Mucosa of rectum (tissue), 2 donors: ENCODE results near the gene EBLN1.
A peak's percentile ranks its signal among the peaks of the same experiment; 100 is the strongest.
"Not testable (repeated sequence)": the region's sequence is repeated elsewhere in the genome, so short reads cannot be mapped to it uniquely, and the experiment has no call there.

Experiments
- H3K27ac ChIP-seq, 2 donors: one replicate each; pipeline ENCODE4 v1.7.0; 2013; ENCODE audit warnings: inconsistent platforms in 2 of 2, low read depth in 2 of 2, low read length in 2 of 2
- H3K27me3 ChIP-seq, 2 donors: one replicate each; pipeline ENCODE4 v1.7.0; 2013; ENCODE audit warnings: low read length in 2 of 2; ENCODE audit not compliant: control insufficient read depth in 2 of 2, insufficient read depth in 2 of 2
- H3K36me3 ChIP-seq, 2 donors: one replicate each; pipeline ENCODE4 v1.7.0; 2013; ENCODE audit warnings: low read length in 2 of 2; ENCODE audit not compliant: control insufficient read depth in 2 of 2, insufficient read depth in 2 of 2
- H3K4me1 ChIP-seq, 2 donors: one replicate each; pipeline ENCODE4 v1.7.0; 2013; ENCODE audit warnings: low read length in 2 of 2, mild to moderate bottlenecking in 1 of 2; ENCODE audit not compliant: control insufficient read depth in 2 of 2, insufficient read depth in 2 of 2
- H3K4me3 ChIP-seq, 2 donors: one replicate each; pipeline ENCODE4 v1.7.0; 2013; ENCODE audit warnings: low read length in 2 of 2
- H3K9ac ChIP-seq, 2 donors: one replicate each; pipeline ENCODE4 v1.7.0; 2013; ENCODE audit warnings: low read length in 2 of 2, low read depth in 1 of 2, mild to moderate bottlenecking in 1 of 2
- H3K9me3 ChIP-seq, 2 donors: one replicate each; pipeline ENCODE4 v1.7.0; 2013; ENCODE audit warnings: low read length in 2 of 2; ENCODE audit not compliant: control insufficient read depth in 2 of 2
- donor health status: healthy.
- donor health status: Normal muscosa, but diverticular disease.

The EBLN1 gene

DNA sequence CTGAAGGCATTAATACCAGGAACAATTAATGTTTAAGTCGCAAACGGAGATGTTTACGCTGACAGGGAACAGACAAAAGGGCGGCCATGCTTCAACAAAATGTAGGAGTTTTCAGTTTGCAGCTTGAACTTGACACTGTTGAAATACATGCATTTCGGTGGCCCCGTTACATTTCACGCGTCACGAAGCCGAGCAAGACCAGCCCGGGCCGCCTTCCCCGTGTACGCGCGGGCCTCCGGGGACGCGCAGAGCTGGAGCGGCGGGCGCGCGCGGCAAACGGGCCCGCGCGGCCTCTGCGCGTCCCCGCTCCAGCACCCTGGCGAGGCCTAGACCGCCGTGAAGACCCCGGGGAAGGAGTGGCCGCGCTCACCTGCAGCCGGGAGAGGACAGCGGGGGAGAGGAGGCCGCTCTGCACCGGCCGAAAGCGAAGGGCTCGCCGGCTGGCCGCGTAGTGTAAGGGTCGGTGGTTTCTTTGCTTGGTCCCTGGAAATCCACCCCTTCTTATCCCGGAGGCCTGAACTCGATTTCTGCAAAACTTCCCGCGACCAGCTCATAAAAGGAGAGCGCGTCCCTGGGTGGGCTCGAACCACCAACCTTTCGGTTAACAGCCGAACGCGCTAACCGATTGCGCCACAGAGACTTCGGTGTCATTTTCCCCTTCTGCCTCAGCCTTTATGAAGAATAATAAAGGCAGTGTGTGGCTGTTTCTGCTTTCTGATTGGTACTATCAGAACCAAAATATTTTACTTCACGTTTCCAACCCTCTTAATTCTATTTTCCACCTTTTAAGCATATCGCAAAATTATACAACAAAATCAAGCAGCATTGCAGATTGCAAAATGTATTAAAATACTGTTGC, 11.4 kb upstream of the EBLN1 start:
- Histone ChIP-seq H3K27ac (peak overlapping the region; percentile 84 to 86), H3K9me3 (no peaks in the 10 kb centered on the region), H3K27me3 (peaks cover 0 to under 1% of the 10 kb centered on the region in 2 donors), H3K9ac (peak overlapping the region; percentile 69 to 82), H3K4me1 (no peaks in the 10 kb centered on the region), H3K36me3 (no peaks in the 10 kb centered on the region), H3K4me3 (peak overlapping the region; percentile 86 to 87)

DNA sequence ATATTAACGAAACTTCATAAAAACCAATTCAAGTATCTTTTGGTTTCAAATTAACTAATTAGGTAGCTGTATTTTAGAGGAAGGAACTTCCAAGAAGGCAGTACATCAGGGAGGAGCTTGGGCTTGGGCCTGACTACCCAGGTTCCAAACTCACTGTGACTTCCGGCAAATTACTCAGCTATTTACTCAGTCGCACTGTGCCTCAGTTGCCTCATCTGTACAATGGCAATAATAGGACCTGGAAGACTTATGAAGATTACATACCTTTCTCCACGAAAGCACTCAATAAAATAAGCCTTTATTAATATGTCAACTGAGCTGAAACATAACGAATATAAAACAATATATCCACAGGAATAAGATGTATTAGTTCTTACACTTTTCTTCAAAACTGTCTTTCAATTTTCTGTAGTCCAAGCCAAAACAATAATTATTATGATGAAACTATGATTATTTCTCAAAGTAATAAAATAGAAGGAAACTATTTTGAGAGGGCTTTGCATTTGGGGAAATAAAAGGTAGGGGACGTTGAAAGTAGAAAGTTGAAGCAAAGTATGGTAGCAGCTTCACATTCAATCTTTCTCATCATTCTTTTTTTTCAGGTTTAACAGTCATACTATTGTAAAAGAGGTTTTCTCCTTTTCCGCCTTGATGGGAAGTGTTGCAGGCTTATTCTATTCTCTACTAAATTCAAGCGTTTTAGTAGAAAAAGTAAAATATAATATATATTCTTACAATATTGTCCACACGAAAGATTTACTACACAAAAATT, 10.5 kb upstream of the EBLN1 start:
- Histone ChIP-seq H3K27me3 (no peaks in the 10 kb centered on the region), H3K4me1 (no peaks in the 10 kb centered on the region), H3K9me3 (no peaks in the 10 kb centered on the region), H3K4me3 (peak overlapping the region; percentile 86 to 87), H3K9ac (peak overlapping the region; percentile 65 to 82), H3K36me3 (no peaks in the 10 kb centered on the region), H3K27ac (peak overlapping the region; percentile 84 to 86)

DNA sequence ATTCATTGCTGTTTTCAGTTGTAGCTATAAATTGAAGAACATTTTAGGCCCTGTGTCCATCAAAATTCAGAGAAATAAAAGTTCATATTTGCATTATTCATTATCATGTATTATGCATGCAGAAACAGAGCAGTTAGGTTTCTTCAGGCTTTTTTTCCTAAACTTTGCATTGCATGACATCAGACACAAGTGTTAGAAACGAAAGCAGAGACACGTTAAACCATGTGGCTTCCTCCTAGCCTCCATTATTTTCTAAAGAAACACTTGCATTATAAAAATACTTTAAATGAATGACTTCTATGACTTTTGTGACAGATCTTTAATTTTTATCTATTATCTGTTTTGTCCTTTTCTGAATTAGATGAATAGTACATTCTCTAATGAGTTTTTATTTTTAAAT, 8.8 kb upstream of the EBLN1 start:
- Histone ChIP-seq H3K27ac (no peak overlapping the region), H3K4me3 (no peak overlapping the region), H3K9me3 (peaks cover 0 to 3% of the 10 kb centered on the region in 2 donors), H3K36me3 (no peaks in the 10 kb centered on the region), H3K9ac (no peak overlapping the region), H3K4me1 (no peaks in the 10 kb centered on the region), H3K27me3 (no peaks in the 10 kb centered on the region)

GRCh38 chr10:22222236-22223190, 4.7 kb upstream of the EBLN1 start:
- no peaks in the 10 kb centered on the region for H3K36me3 ChIP-seq
- H3K9ac ChIP-seq: no peak overlapping the region
- H3K9me3 ChIP-seq: peaks cover 0 to 3% of the 10 kb centered on the region in 2 donors
- H3K27me3 ChIP-seq: no peaks in the 10 kb centered on the region
- H3K4me3 ChIP-seq: no peak overlapping the region
- H3K27ac ChIP-seq: no peak overlapping the region
- no peaks in the 10 kb centered on the region for H3K4me1 ChIP-seq

DNA sequence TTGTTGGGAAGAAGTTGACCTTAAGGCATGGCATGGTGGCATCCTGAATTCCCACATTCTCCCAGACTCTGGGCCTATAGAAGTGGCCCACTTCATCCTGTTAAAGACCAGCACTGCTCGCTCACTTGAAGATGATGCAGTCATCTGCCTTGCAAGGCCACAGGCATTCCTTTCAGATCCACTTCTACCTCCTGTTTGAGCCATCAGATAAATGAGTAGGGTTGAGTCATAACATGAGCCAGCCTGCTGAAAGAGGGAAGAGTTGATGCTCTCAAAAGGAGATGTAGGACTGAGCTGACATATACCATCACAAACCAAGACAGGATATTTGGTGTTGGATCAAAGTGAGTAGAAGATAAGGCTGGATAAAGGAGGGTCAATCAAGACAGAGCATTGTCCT, 1.5 kb upstream of the EBLN1 start:
- Histone ChIP-seq H3K27me3 (no peaks in the 10 kb centered on the region), H3K4me1 (no peaks in the 10 kb centered on the region), H3K9ac (no peak overlapping the region), H3K36me3 (no peaks in the 10 kb centered on the region), H3K9me3 (peaks cover 0 to 3% of the 10 kb centered on the region in 2 donors), H3K27ac (no peak overlapping the region), H3K4me3 (no peak overlapping the region)

DNA sequence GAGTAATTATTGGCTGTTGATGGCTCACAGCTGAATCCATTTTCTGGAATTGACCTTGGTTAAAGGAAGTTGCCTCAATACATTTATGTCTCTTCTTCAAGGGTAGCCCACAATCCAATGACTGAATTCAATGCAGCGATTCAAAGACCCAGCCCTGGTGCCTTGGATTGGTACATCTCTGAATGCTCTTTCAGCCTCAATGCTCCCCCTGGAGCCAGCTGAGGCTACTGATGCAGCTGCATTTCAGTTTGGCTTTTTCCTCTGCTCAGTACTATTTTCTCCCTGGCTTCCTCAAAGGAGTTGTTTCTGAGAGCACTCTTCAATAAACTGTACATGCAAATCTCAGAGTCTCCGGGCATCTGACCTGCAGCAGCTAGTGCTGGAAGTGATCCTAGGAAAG, 633 bp upstream of the EBLN1 start:
- no peaks in the 10 kb centered on the region for H3K27me3 ChIP-seq
- no peak overlapping the region for H3K9ac ChIP-seq
- H3K4me3 ChIP-seq: no peak overlapping the region
- H3K36me3 ChIP-seq: no peaks in the 10 kb centered on the region
- no peak overlapping the region for H3K27ac ChIP-seq
- no peaks in the 10 kb centered on the region for H3K4me1 ChIP-seq
- H3K9me3 ChIP-seq: peaks cover 0 to 3% of the 10 kb centered on the region in 2 donors

DNA sequence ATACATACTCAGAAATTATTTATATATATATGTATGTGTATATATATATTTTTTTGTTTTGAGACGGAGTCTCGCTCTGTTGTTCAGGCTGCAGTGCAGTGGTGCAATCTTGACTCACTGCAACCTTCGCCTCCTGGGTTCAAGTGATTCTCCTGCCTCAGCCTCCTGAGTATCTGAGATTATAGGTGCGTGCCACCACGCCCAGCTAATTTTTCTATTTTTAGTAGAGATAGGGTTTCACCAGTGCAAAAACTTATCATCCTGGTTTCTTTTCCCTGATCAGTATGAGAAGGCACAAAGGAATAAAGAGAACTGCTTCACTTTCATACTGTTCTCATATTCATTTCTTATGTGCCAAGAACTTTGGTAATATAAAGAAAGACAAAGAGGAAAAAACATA, 731 bp downstream of the EBLN1 start:
- not testable (repeated sequence) for H3K27me3 ChIP-seq, H3K4me3 ChIP-seq, H3K36me3 ChIP-seq, H3K9ac ChIP-seq, H3K4me1 ChIP-seq, H3K27ac ChIP-seq, H3K9me3 ChIP-seq

DNA sequence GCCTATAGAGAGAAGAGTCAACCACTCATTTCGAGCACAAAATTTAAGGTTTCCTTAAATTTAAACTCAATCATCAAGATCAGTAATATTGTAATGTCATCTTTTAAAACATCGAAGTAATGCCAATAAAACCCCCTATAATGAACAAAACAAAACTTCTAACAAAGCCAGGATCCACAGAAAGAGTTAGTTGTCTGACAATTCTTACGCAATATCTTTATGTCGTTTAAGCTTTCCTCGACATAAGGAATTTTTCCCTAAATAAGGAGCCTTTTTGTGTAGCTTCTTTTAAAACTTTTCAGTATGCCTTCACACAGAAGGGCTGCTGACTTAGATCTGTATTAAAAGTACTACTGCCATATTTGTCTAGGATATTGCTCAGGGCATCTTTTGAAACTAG, 7.5 kb downstream of the EBLN1 start:
- H3K9ac ChIP-seq: no peak overlapping the region
- no peaks in the 10 kb centered on the region for H3K27me3 ChIP-seq
- H3K27ac ChIP-seq: no peak overlapping the region
- no peaks in the 10 kb centered on the region for H3K36me3 ChIP-seq
- H3K9me3 ChIP-seq: no peaks in the 10 kb centered on the region
- H3K4me1 ChIP-seq: no peaks in the 10 kb centered on the region
- no peak overlapping the region for H3K4me3 ChIP-seq

DNA sequence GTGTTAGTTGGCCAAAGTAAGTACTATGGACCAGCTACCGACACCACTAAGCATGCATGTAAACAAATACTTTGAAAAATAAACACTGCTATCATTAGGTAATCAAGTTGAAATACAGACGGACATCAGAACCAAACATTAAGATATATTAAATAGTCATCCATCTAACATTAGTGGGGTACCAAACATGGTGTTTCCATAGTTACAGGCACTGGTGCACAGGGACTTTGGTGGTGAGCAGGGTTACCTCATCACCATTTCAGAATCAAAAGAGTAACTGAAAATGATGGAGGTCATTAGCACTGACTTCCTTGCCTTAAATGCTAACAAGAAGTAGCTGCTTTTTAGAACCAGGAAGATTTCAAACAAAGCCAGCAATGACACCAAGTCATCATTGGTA, 23.9 kb downstream of the EBLN1 start:
- no peaks in the 10 kb centered on the region for H3K27me3 ChIP-seq
- no peaks in the 10 kb centered on the region for H3K9me3 ChIP-seq

More for the DNA sequence above, 23.9 kb downstream of the EBLN1 start:
- H3K27ac ChIP-seq: no peak overlapping the region
- H3K4me3 ChIP-seq: no peak overlapping the region
- no peak overlapping the region for H3K9ac ChIP-seq
- H3K4me1 ChIP-seq: no peaks in the 10 kb centered on the region
- no peaks in the 10 kb centered on the region for H3K36me3 ChIP-seq
